GM21576 (cell line): Measurements from ENCODE around the gene ABCA2.
"Not testable (repeated sequence)": the region's sequence is repeated elsewhere in the genome, so short reads cannot be mapped to it uniquely, and the experiment has no call there.

ENCODE experiments used
- ATAC-seq: cut with Tn5 transposase; IDR thresholded peaks from one replicate; pipeline ENCODE4 v1.9.1; 2021; ENCODE audit warnings: mild to moderate bottlenecking, moderate library complexity; ENCODE audit not compliant: unreplicated experiment

Gene ABCA2

GRCh38 chr9:137016436-137016835, 11.6 kb downstream of the ABCA2 start:
- no peak for ATAC-seq

GRCh38 chr9:137015976-137016375, 12.1 kb downstream of the ABCA2 start:
- ATAC-seq: no peak

- no peak for ATAC-seq
Observed at GRCh38 chr9:137015540-137015930, 12.5 kb downstream of the ABCA2 start.

- no peak for ATAC-seq
Observed at GRCh38 chr9:137014776-137015539, 13.1 kb downstream of the ABCA2 start.

DNA sequence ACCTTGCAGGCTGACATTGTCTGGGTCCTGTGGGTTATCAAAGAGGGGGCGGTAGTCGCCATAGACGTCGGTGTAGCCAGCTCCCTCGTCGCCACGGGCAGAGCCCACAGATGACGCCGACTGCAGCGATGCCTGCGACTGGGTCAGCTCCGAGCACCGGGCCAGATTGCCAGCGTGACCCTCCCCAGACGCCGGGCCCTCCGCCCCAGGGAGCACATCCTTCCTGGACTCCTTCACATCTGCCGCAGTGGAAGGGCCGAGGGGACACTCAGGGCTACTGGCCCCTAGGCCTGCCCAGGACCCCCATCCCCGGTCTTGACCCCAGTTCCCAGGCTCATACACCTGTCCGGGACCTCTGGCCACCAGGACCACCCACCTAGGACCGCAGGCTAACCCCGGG, 13.9 kb downstream of the ABCA2 start:
- no peak for ATAC-seq

- no peak for ATAC-seq
Observed at GRCh38 chr9:137013571-137013940, 14.5 kb downstream of the ABCA2 start.

DNA sequence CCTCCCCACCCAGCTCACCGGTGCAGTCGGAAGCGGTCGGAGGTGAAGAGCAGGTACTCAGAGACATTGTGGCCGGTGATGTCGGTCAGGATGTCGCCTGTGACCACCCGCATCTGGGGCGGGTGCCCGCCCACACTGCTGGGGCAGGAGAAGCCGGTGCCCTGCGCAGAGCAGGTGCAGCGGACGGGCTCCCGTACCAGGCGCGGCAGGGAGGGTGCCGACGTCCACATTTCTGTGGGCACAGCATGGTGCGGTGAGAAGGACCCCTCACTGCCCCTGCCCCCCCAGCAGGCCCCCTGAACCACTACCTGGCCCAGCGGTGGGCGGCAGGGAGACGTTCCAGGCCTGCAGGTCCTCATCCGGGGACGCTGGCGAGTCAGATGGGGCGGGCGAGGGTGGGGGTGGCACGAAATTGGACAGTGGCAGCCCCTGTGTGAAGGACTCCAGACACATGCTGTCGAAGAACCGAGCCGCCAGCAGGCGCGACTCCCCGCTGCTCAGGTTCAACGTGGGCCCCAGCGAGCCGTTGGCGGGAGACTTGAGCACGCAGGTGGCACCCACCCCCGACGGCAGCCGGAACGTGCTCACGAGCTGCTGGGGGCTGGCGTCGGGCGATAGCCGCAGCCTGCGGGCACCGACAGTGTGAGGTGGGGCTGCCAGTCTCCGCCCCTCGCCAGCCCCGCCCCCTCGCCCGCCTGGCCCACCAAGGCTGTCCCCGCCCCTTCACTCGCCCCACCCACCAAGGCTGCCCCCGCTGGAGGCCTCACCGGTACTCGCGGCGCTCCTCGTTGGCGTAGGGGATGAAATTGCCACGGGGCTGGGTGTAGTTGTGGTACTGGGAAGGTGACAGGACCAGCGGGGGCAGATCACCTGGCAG, 15.1 kb downstream of the ABCA2 start:
- ATAC-seq: no peak

DNA sequence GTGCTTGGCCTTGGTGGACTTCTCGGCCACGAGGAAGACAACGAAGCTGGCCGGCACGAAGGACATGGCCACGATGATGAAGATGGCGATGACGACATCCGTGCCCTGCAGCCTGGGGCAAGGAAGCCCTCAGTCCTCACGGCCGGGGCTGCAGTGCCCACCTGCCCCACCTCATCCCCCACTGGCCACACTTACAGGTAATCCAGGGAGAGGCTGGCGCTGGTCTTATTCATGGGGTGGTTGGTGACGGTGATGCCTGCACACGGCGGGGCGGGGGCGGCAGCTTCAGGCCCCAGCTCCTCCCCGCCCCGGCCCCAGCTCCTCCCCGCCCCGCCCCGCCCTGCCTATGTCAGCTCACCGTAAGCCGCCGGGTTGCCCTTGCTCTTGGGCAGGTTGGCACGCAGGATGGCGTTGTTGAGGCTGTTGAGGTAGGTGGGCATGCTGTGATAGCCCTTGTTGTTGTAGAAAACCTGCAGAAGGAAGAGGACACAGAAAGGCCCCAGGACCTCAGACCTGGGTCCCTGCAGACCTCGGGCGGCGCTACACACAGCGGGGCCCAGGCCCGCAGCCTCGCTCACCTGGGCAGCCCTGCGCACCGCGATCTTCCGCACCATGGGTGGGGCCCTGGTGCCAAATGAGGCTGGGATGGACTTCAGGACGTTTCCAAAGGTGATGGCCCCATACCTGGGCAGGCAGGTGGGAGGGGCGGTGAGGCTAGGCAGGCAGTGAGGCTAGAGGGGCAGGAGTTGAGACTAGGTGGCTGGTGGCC, 15.9 kb downstream of the ABCA2 start:
- no peak for ATAC-seq

GRCh38 chr9:137011156-137011555, 16.9 kb downstream of the ABCA2 start:
- ATAC-seq: no peak

DNA sequence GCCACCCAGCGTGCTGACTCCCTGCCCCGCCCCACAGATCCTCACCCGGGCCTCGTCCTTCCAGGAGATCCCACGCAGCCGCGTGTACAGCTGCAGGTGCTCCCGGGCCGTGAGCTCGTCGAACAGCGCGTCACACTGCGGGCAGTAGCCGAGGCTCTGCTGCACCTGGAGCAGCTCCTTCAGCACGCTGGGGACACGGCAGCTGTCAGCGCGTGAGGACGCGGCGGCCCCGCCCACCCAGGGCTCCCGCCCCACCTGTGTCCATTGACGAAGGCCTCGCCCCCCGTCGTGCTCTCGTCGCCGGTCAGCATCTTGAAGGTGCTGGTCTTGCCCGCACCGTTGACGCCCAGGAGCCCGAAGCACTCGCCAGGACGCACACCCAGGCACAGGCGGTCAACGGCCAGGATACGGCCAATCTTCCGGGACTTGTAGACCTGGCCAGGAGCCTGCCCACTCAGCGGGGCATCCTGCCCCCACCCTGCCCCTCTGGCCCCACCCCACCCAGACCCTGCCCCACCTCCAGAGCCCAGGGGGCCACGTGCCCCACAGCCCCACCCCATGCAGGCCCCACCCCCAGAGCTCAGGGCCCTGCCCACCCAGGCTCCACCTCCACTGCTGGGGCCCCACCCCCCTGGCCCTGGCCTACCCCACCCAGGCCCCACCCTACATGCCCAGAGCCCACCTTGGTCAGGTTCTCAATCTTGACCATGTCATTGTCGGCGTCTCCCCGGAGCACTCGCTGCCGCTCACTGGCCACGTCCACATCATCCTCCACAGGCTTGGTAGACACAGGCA, 17.9 kb downstream of the ABCA2 start:
- no peak for ATAC-seq

GRCh38 chr9:137009217-137009616, 18.8 kb downstream of the ABCA2 start:
- ATAC-seq: no peak

DNA sequence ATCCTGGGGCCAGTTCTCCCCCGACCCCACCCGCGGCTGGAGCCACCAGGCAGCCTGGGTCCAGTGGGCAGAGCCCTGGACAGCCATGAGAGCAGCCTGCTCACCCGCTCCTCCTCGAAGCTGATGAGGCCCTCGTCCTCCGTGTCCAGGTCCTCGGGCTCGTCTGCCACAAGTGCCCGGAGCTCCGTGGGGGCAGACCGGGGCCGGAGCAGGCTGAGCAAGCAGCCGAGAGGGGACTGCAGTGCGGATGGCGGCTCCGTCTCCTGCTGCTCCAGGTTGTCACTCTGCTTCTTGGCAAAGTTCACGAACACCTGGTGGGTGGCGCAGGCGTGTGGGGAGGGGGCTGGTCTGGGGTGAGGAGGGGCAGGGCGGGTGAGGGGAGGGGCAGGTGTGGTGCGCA, 19.7 kb downstream of the ABCA2 start:
- ATAC-seq: no peak

- ATAC-seq: no peak
Observed at GRCh38 chr9:137007816-137008270, 20.2 kb downstream of the ABCA2 start.

GRCh38 chr9:137007108-137007815, 20.8 kb downstream of the ABCA2 start:
- ATAC-seq: no peak

GRCh38 chr9:137006116-137007003, 21.7 kb downstream of the ABCA2 start:
- ATAC-seq: no peak

DNA sequence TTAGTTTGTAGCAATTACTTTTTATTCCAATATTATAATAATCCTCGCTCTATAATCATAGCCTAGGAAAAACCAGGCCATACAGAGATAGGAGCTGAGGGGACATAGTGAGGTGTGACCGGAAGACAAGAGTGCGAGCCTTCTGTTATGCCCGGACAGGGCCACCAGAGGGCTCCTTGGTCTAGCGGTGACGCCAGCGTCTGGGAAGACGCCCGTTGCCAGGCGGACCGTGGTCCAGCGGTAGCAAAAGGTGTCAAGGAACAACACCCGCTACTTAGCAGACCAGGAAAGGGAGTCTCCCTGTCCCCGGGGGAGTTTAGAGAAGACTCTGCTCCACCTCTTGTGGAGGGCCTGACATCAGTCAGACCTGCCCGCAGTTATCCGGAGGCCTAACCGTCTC, 23.8 kb downstream of the ABCA2 start:
- not testable (repeated sequence) for ATAC-seq

DNA sequence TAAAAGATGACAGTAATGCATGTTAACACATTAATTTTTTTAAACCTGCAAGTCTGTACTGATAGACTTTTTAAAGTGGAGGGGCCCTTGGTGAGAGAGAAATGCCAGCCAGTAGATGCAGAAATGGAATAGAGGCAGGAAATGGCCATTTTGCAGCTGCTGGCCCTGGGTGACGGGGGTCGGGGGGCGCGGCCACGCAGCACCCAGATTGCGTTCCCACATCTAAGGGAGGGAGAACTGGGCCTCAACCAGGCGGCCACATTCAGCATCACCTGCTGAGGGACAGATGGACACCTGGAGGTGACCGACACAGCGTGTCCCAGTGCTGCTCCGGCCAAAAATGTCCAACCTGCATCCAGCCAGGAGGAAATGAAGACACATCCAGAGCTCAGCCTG, 25.4 kb downstream of the ABCA2 start:
- no peak for ATAC-seq

DNA sequence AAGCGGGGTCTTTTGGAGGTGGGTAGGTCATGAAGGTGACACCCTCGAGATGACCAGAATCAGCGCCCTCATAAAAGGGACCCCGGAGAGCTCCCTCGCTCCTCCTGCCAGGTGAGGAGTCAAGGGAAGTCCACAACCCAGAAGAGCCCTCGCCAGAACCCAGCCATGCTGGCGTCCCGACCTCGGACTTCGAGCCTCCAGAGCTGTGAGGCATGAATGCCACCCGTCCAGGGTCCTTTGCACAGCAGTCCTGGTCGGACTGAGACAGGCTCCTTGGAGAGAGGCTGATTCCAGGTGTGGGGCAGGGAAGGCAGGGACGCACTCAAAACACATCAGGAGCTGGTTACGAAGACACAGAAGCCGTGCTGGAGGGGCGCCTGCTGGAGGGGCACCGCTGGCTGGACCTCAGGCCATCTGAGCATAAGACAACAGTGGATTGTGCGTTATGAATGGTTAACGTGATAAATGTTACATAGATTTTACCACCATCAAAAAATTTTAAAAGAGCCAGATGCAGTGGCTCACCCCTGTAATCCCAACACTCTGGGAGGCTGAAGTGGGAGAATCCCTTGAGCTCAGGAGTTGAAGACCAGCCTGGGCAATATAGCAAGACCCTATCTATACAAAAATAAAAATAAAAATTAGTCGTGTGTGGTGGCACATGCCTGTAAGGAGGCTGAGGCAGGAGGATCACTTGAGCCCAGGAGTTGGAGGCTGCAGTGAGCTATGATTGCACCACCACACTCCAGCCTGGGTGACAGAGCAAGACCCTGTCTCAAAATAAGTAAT, 26.0 kb downstream of the ABCA2 start:
- no peak for ATAC-seq
